UCSD-AML1 (cell line): ENCODE data around the gene RGS3.

Source experiments
- DNase-seq: peaks from one replicate; lab custom pipeline; 2025; ENCODE audit not compliant: unreplicated experiment; lab: John Stamatoyannopoulos, UW

The RGS3 gene

GRCh38 chr9:113528088-113528487 is 64.6 kb downstream of the RGS3 start:
- no peak for DNase-seq

- DNase-seq, result no peak
Measured at GRCh38 chr9:113528811-113529210, 65.3 kb downstream of the RGS3 start.

- DNase-seq, result no peak
Measured at GRCh38 chr9:113529336-113530009, 65.9 kb downstream of the RGS3 start.

GRCh38 chr9:113530022-113530635 is 66.6 kb downstream of the RGS3 start:
- DNase-seq, result no peak

- no peak for DNase-seq
Measured at GRCh38 chr9:113530942-113531341, 67.4 kb downstream of the RGS3 start.

- DNase-seq, result no peak
Measured at GRCh38 chr9:113531919-113532808, 68.6 kb downstream of the RGS3 start.

- no peak for DNase-seq
Measured at GRCh38 chr9:113532809-113533190, 69.3 kb downstream of the RGS3 start.

- DNase-seq, result no peak
Measured at GRCh38 chr9:113533335-113534225, 70.1 kb downstream of the RGS3 start.

- no peak for DNase-seq
Measured at GRCh38 chr9:113535756-113536155, 72.2 kb downstream of the RGS3 start.

- no peak for DNase-seq
Measured at GRCh38 chr9:113536166-113536482, 72.6 kb downstream of the RGS3 start.

- no peak for DNase-seq
Measured at GRCh38 chr9:113536483-113537228, 73.1 kb downstream of the RGS3 start.

GRCh38 chr9:113537229-113537810 is 73.8 kb downstream of the RGS3 start:
- DNase-seq, result no peak

- DNase-seq, result no peak
Measured at GRCh38 chr9:113538131-113538530, 74.6 kb downstream of the RGS3 start.

GRCh38 chr9:113538701-113539430 is 75.3 kb downstream of the RGS3 start:
- no peak for DNase-seq

GRCh38 chr9:113540466-113540865 is 76.9 kb downstream of the RGS3 start:
- DNase-seq, result no peak

GRCh38 chr9:113541019-113541900 is 77.7 kb downstream of the RGS3 start:
- DNase-seq, result peak; percentile 54

- no peak for DNase-seq
Measured at GRCh38 chr9:113542006-113542405, 78.5 kb downstream of the RGS3 start.

- no peak for DNase-seq
Measured at GRCh38 chr9:113542741-113543140, 79.2 kb downstream of the RGS3 start.
